ENCODE measurements around the gene RNF13.

- no peak for TF ChIP-seq CTCF (IDR thresholded peaks at IDR 0.05; ENCODE audit: low read length)
- no peak for TF ChIP-seq EZH2 (optimal IDR thresholded peaks at IDR 0.05; ENCODE audit: low read depth, low read length)
Observed at GRCh38 chr3:149790268-149790667, 22.7 kb upstream of the RNF13 start.

Data from MM.1S (cell line).